T-helper 1 cell treated with Interleukin-12 subunit alpha and Interleukin-12 subunit beta and Interleukin-4 antibody, amounts not matched to agents 30 μg/mL and 1 μg/mL, for 36 hours (primary cell): Measurements from ENCODE around the gene PKLR.
"Not testable (repeated sequence)": the region's sequence is repeated elsewhere in the genome, so short reads cannot be mapped to it uniquely, and the experiment has no call there.

Experiments used
- H3K27ac Mint-ChIP-seq: one replicate; pipeline ENCODE4 v1.8.0; 2021; ENCODE audit warnings: mild to moderate bottlenecking, mixed read lengths
- H3K27me3 Mint-ChIP-seq: one replicate; pipeline ENCODE4 v1.8.0; 2021; ENCODE audit warnings: low read depth, mixed read lengths
- H3K36me3 Mint-ChIP-seq: one replicate; pipeline ENCODE4 v1.8.0; 2021; ENCODE audit warnings: low read depth, mixed read lengths
- H3K4me1 Mint-ChIP-seq: one replicate; pipeline ENCODE4 v1.8.0; 2021; ENCODE audit warnings: low read depth, mixed read lengths
- H3K4me3 Mint-ChIP-seq: one replicate; pipeline ENCODE4 v1.8.0; 2021; ENCODE audit warnings: mild to moderate bottlenecking, moderate library complexity, mixed read lengths
- H3K9me3 Mint-ChIP-seq: one replicate; pipeline ENCODE4 v1.8.0; 2021; ENCODE audit warnings: mixed read lengths

The PKLR gene

GRCh38 chr1:155301342-155301841 is at the start of gene PKLR:
Gene PKLR (minus strand): TSS chr1:155301438. CDS start chr1:155301395, 43 bp downstream.
- H3K4me1 Mint-ChIP-seq: peaks cover 8% of the 10 kb centered on the region
- peaks cover 6% of the 10 kb centered on the region for H3K36me3 Mint-ChIP-seq
- no peak within 1 kb of the TSS for H3K4me3 Mint-ChIP-seq
- no peaks in the 10 kb centered on the region for H3K9me3 Mint-ChIP-seq
- H3K27ac Mint-ChIP-seq: no peak within 1 kb of the TSS
- H3K27me3 Mint-ChIP-seq: peaks cover 20% of the 10 kb centered on the region

DNA sequence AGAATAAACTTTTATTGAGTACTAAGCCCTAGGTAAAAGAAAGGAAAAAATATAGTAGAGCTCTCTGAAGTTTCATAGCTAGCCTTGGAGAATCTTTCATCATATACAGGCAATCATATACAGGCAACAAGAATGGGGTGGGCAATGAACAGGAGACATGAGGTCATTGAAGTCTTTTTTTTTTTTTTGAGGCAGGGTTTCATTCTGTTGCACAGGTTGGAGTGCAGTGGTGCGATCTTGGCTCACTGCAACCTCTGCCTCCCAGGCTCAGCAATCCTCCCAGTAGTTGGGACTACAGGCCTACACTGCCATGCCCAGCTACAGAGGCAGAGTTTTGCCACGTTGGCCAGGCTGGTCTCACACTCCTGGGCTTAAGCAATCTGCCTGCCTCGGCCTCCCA is 41.6 kb upstream of the PKLR start:
- Mint-ChIP-seq H3K4me3 (no peak overlapping the region), H3K36me3 (peaks cover 51% of the 10 kb centered on the region), H3K27me3 (no peaks in the 10 kb centered on the region), H3K27ac (no peak overlapping the region), H3K9me3 (no peaks in the 10 kb centered on the region), H3K4me1 (no peaks in the 10 kb centered on the region)

- no peaks in the 10 kb centered on the region for H3K9me3 Mint-ChIP-seq
- peaks cover 59% of the 10 kb centered on the region for H3K36me3 Mint-ChIP-seq
- H3K27me3 Mint-ChIP-seq: no peaks in the 10 kb centered on the region
- H3K4me3 Mint-ChIP-seq: no peak overlapping the region
- no peaks in the 10 kb centered on the region for H3K4me1 Mint-ChIP-seq
- no peak overlapping the region for H3K27ac Mint-ChIP-seq
Observed at GRCh38 chr1:155339515-155340097, 38.4 kb upstream of the PKLR start.

DNA sequence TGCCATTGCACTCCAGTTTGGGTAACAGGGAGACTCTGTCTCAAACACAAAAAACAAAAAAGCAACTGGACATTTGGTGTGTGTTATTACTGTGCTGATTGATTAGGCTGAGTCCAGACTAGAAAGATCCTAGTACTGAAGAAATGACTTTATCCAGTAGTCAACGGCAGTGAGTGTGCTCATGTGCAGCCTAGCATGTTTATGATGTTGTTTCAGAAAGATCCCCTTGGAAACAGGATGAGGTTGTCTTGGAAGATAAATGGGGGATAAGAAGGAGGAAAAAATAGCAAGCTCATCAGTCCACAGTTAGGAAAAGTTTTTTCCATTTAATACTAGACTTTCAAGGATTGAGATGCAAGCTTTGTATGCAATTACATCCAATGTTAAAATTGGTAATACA is 33.7 kb upstream of the PKLR start:
- no peak overlapping the region for H3K4me3 Mint-ChIP-seq
- H3K4me1 Mint-ChIP-seq: peaks cover 2% of the 10 kb centered on the region
- H3K27me3 Mint-ChIP-seq: no peaks in the 10 kb centered on the region
- H3K9me3 Mint-ChIP-seq: no peaks in the 10 kb centered on the region
- H3K27ac Mint-ChIP-seq: no peak overlapping the region
- H3K36me3 Mint-ChIP-seq: peaks cover 47% of the 10 kb centered on the region

- peaks cover 16% of the 10 kb centered on the region for H3K36me3 Mint-ChIP-seq
- no peaks in the 10 kb centered on the region for H3K27me3 Mint-ChIP-seq
- no peak overlapping the region for H3K4me3 Mint-ChIP-seq
- no peaks in the 10 kb centered on the region for H3K9me3 Mint-ChIP-seq
- H3K27ac Mint-ChIP-seq: no peak overlapping the region
- peaks cover 9% of the 10 kb centered on the region for H3K4me1 Mint-ChIP-seq
Observed at GRCh38 chr1:155329980-155330598, 28.9 kb upstream of the PKLR start.

DNA sequence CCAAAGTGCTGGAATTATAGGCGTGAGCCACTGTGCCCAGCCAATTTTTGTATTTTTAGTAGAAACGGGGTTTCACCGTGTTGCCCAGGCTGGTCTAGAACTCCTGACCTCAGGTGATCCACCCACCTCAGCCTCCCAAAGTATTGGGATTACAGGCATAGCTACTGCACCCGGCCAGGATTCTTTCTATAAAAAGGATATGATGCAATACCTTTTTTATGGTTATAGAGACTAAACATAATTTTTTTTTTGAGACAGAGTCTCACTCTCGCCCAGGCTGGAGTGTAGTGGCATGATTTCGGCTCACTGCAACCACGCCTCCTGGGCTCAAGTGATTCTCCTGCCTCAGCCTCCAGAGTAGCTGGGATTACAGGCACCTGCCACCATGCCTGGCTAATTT is 27.6 kb upstream of the PKLR start:
- H3K36me3 Mint-ChIP-seq: peaks cover 12% of the 10 kb centered on the region
- H3K27me3 Mint-ChIP-seq, H3K4me1 Mint-ChIP-seq, H3K27ac Mint-ChIP-seq, H3K4me3 Mint-ChIP-seq, H3K9me3 Mint-ChIP-seq: not testable (repeated sequence)

GRCh38 chr1:155327981-155328380 is 26.7 kb upstream of the PKLR start:
- no peaks in the 10 kb centered on the region for H3K9me3 Mint-ChIP-seq
- H3K27me3 Mint-ChIP-seq: no peaks in the 10 kb centered on the region
- peaks cover 7% of the 10 kb centered on the region for H3K4me1 Mint-ChIP-seq
- H3K27ac Mint-ChIP-seq: no peak overlapping the region
- H3K36me3 Mint-ChIP-seq: peaks cover 8% of the 10 kb centered on the region
- no peak overlapping the region for H3K4me3 Mint-ChIP-seq

DNA sequence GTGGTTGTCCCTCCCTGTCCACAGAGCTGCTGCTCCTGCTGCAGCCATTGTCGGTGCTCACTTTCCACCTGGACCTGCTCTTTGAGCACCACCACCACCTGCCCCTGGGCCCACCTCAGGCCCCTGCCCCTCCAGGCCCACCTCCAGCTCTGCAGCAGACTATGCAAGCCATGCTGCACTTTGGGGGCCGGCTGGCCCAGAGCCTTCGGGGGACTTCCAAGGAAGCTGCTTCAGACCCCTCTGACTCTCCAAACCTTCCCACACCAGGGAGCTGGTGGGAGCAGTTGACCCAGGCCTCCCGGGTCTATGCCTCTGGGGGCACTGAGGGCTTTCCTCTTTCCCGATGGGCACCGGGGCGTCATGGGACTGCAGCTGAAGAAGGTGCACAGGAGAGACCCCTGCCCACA is 25.4 kb upstream of the PKLR start:
- Mint-ChIP-seq H3K27me3 (no peaks in the 10 kb centered on the region), H3K27ac (no peak overlapping the region), H3K4me1 (peaks cover 7% of the 10 kb centered on the region), H3K9me3 (no peaks in the 10 kb centered on the region), H3K4me3 (no peak overlapping the region), H3K36me3 (peaks cover 8% of the 10 kb centered on the region)

- peaks cover 6% of the 10 kb centered on the region for H3K36me3 Mint-ChIP-seq
- H3K4me3 Mint-ChIP-seq: peak overlapping the region; percentile 61
- peak overlapping the region; percentile 5 for H3K27ac Mint-ChIP-seq
- no peaks in the 10 kb centered on the region for H3K9me3 Mint-ChIP-seq
- H3K4me1 Mint-ChIP-seq: peaks cover 9% of the 10 kb centered on the region
- H3K27me3 Mint-ChIP-seq: no peaks in the 10 kb centered on the region
Observed at GRCh38 chr1:155326020-155326526, 24.8 kb upstream of the PKLR start.

DNA sequence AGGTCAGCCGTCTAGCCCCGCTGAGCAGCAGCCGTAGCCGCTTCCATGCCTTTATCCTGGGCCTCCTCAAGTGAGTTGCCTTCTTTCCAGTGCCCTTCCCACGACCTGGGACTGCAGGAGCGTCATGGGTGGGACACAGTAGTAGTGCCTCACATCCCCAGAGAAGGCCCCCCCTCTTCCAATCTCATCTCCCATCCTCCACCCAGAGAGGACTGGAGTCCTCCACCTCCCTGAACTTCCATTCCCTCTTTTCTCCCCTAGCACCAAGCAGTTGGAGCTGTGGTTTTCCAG is 24.3 kb upstream of the PKLR start:
- H3K4me3 Mint-ChIP-seq: peak overlapping the region; percentile 61
- H3K27ac Mint-ChIP-seq: peak overlapping the region; percentile 5
- no peaks in the 10 kb centered on the region for H3K27me3 Mint-ChIP-seq
- H3K9me3 Mint-ChIP-seq: no peaks in the 10 kb centered on the region
- H3K4me1 Mint-ChIP-seq: peaks cover 14% of the 10 kb centered on the region
- H3K36me3 Mint-ChIP-seq: peaks cover 1% of the 10 kb centered on the region

DNA sequence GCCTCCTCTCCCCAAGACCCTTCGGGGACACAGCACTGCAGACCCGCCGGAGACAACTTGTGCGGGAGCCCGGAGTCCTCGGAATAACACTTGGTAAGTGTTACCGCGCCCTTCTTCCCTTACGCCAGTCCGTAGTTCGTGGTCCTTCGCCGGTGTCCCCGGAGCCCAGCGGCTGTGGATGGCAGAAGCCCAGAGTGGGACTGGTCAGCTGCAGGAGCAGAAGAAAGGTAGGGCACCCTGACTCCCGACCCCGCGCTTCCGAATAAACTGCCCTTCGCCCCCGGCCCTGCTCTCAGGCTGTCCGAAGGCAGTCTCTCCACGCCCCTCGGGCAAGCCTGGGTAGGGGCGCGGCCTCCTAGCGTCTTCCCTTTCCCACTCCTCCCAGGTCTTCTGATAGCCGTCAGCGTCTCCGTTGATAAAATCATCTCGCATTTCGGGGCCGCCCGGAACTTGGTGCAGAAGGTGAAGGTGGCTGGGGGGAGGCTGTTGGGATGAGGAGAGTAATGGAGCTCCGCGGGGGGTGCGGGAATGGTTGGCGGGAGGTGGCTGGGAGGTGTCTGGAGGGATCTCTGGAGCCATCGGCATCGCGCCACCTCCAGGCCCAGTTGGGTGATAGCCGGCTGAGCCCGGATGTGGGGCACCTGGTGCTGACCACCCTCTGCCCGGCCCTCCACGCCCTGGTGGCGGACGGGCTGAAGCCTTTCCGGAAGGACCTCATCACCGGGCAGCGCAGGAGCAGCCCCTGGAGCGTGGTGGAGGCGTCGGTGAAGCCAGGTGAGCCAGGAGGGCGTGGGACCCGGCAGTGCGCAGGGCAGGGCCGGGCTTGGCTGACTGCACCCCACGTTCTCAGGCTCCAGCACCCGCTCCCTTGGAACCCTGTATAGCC is 23.7 kb upstream of the PKLR start:
- H3K4me3 Mint-ChIP-seq: peak overlapping the region; percentile 90
- no peaks in the 10 kb centered on the region for H3K27me3 Mint-ChIP-seq
- H3K27ac Mint-ChIP-seq: peak overlapping the region; percentile 18
- no peaks in the 10 kb centered on the region for H3K9me3 Mint-ChIP-seq
- peaks cover 4% of the 10 kb centered on the region for H3K36me3 Mint-ChIP-seq
- H3K4me1 Mint-ChIP-seq: peaks cover 20% of the 10 kb centered on the region

DNA sequence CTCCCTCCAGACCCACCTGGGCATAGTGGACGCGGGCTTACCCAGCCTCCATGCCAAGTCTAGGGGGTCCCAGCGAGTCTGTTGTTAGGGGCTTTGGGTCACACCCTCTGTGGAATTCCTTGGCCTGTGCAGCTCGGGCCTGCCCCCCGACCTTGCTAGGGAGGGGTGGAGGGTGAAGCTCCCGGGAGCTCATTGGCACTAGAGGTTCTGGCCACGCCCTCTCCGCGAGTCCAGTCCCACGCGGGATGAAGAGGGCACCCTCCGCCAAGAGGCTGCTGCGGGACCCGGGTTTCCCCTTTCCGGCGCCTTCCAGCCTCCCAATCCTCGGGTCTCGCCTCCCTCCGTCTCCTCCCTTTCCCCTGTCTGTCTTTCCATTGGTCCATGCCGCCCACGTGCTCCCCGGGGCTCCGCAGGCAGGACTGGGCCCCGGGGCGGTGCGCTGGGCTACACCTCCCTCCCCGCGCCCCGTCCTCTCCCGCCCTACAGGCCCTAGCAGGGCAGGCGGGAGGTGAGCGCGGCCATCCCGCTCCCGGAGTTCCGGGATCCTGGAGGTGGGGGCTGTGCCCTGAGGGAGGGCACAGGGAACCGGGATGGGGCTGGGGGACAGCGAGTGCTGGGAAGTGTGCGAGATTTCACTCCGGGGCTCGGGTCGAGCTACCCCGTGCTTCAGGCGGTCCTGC is 22.9 kb upstream of the PKLR start:
- Mint-ChIP-seq H3K4me3 (peak overlapping the region; percentile 90), H3K36me3 (peaks cover 7% of the 10 kb centered on the region), H3K27me3 (no peaks in the 10 kb centered on the region), H3K27ac (peak overlapping the region; percentile 85), H3K4me1 (peaks cover 24% of the 10 kb centered on the region), H3K9me3 (no peaks in the 10 kb centered on the region)

DNA sequence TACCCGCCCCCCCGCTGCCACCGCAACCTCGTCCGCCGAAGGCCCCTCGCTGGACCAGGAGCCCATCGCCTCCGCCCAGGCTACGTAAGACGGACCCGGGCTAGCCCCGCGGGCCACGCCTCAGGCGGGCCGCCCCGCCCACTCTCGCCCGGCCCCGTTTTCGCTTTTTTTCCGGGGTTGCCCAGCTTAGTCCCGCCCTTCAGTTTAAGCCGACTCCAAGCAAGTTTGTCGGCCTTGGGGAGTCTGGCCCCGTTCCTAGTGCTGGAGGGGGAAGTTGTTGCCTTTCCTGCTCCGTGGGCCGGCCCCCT is 22.4 kb upstream of the PKLR start:
- H3K4me1 Mint-ChIP-seq: peaks cover 27% of the 10 kb centered on the region
- peaks cover 11% of the 10 kb centered on the region for H3K36me3 Mint-ChIP-seq
- H3K27ac Mint-ChIP-seq: peak overlapping the region; percentile 85
- no peaks in the 10 kb centered on the region for H3K27me3 Mint-ChIP-seq
- peak overlapping the region; percentile 90 for H3K4me3 Mint-ChIP-seq
- H3K9me3 Mint-ChIP-seq: no peaks in the 10 kb centered on the region

- peak overlapping the region; percentile 90 for H3K4me3 Mint-ChIP-seq
- peaks cover 27% of the 10 kb centered on the region for H3K4me1 Mint-ChIP-seq
- no peak overlapping the region for H3K27ac Mint-ChIP-seq
- peaks cover 13% of the 10 kb centered on the region for H3K36me3 Mint-ChIP-seq
- H3K9me3 Mint-ChIP-seq: no peaks in the 10 kb centered on the region
- no peaks in the 10 kb centered on the region for H3K27me3 Mint-ChIP-seq
Observed at GRCh38 chr1:155322953-155323728, 21.9 kb upstream of the PKLR start.
